Brain pericyte (primary cell): ENCODE measurements around the gene C18orf32.
"Not testable (repeated sequence)": the region's sequence is repeated elsewhere in the genome, so short reads cannot be mapped to it uniquely, and the experiment has no call there.

Source experiments
- DNase-seq: peaks from one replicate; pipeline ENCODE4 v3.0.0-alpha.2; 2012; ENCODE audit warnings: low read depth, low spot score

The C18orf32 gene

DNA sequence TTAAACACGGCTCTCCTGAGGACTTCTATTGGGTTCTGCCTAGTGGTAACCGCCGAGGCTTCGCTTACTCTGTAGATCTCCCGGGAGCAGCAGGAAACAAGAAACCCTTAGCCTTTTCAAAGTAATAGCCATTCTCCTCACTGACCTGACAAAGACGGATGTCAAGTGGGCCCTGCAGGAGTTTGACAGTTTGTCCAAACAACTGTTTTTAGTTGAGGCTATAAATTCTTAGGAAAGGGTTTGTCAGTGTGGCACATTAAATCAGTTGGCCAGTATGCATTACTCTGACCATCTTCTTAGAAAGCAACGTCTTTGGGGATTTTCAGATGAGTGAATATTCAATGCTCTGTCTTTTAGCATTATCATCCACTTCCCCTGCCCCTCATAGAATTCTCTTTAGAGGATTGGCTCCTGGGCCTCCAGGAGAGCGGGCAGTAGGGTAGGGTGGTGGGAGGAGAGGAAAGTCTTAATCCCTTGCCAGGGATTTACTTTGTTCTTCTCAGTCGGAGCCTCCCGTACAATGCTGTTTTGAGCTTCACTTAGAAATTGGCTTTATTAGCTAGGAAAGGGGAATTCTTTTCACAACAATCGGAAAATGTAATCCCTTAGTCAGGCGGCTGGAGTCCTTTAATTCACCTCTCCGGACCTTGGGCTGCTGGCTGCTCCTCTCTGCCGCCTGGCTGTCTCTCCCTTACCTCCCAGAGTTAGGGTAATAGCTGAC is 13.3 kb upstream of the C18orf32 start:
- DNase-seq = no peak

DNA sequence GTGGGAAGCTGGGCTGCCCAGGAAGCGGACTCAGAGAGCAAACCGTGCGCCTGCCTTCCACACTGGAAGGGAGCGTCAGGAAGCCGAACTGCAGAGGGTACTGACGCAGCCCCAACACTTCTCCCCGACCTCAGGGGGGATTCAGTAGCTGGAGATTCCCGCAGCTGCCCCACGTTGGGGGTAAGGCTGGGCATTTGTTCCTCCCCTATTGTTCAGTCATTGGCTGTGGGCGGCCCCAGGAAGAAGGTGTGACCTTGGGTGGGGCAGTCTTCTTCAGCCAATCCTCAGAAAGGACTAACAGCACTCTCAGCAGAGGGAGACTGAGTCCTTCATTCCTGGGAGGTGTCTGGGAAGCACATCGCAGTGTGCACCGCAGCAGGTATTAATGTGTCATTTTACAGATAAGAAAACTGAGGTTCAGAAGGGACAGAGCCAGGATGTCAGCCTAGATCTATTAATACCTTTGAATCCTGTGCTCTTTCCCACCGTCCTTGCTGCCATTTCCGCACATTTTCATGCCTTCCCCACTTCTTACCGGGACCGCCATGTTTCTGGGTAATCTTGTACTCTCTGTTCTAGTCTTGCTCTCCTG is 12.1 kb upstream of the C18orf32 start:
- no peak for DNase-seq

DNA sequence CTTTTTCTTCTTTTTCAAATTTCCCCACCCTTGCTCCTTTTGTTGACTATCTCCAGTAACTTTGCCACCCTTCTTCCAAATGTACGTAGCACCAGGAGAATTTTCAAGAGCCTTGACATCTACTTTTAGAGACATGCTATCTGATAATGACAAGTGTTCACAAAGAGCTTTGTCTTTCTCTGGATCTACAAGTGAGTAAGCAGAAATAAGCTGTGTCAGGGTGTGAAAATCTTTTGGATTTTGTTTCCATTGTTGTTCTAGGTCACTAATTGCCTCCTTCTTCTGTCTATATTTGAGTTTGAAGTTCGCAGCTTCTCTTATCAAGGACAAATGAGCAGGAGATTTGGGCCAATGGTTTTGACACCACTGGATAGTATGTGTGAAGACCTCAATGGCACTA is 8.4 kb upstream of the C18orf32 start:
- no peak for DNase-seq

DNA sequence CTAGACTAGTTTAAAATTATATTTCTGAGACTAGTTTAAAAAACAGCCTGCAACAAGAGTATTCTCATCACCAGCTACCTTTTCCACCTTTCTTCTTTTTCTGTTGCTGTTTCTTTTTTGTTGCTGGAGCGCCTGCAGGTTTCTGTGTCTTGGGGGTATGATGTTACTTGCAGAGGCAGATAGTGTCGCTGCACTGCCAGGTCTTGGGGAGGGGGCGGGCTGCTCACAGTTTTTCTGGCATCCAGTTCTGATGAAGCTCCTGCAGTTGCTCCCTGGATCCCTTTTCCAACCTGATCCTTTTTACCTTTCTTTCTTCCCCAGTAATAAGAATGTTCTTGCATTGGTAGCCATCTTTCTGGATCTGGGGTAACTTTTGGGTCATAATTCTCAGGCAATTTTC is 8.0 kb upstream of the C18orf32 start:
- DNase-seq = no peak

DNA sequence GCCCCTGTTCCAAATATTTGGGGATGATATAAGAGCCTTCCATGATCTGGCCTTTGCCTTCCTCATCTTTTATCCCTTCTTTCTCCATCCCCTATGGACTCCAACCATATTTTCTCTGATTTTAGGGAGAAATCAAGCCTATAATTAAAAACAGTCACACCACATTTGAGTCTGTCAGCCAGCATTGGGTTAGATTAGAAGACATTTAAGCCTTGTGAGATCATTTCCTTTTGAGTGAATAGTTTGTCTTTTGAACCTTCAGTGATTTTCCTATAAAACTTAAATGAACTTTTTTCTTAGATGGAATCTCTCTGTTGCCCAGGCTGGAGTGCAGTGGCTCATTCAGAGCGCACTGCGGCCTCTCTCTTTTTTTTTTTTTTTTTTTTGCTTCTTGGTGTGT is 7.6 kb upstream of the C18orf32 start:
- no peak for DNase-seq

DNA sequence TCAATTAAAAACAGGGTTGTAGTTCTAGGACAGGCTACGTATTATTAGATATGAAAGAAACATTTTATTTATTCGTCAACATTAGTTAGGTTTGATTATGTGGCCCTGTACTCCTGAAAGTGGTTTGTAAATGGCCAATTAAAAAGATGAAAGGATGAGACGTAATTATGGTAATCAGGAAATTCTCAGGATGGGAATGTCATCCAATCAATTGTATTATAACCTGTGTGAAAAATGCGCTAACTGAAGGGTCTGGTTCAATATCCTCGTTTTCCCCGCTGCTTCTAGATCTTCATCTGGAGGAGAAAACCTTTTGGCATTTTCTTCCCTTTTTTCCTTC is 5.6 kb upstream of the C18orf32 start:
- DNase-seq = no peak

DNA sequence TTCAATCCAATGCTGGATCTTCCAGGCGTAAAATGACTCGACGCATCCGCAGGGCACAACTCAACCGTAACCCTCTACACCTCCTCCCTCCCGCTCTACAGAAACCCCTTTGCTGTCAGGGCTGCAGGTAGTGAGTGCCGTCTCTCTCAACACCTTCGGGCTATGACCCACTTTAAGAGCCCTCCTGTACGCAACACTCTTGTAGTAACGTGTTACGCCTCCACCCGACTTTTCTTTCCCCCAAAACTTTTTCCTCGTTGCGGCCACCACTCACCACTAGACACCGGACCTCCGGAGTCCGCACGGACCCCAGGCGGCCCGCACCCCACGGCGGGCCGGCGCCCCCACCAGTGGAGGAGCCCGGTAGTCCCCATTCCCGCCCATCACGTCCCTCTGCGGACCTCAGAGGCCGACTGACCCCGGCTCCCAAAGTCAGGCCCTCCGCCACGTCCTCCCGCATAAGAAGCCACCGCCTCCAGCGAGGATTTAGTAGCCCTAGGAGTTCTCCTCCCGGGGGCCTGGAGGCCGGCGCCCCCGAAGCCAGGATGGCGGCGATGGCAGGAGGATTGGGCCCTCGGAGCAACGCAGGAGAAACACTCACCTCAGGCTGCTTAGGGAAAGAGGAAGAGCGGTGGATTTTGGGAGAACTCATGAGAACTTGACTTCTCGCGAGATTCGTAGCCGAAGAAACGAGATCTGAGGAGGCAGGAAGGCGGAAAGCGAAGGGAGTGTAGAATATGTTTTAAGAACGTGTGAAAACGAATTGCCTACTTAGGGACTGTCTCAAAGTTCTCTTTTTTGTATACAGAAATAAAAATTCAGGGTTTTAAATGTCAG is 5.0 kb upstream of the C18orf32 start, which contains the start of gene RPL17:
TSS of gene RPL17 (minus strand) at position 609 of the 837 bp plus-strand sequence.
- DNase-seq = peak; percentile 98

DNA sequence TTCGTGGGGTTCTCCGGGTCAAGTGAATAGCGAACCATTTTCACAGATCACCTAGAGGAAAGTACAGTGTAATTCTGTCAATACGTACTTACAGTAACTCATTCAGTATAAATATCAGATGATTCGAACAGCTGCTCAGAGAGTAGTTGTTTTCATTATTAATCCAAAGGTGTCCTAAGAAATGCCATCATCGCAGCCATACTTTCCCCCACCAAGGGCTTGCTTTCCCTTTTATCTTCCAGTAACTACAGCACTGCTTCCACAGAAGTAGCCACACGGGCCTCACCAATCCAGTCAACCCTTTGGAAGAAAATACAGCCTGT is 4.5 kb upstream of the C18orf32 start:
- DNase-seq = no peak

DNA sequence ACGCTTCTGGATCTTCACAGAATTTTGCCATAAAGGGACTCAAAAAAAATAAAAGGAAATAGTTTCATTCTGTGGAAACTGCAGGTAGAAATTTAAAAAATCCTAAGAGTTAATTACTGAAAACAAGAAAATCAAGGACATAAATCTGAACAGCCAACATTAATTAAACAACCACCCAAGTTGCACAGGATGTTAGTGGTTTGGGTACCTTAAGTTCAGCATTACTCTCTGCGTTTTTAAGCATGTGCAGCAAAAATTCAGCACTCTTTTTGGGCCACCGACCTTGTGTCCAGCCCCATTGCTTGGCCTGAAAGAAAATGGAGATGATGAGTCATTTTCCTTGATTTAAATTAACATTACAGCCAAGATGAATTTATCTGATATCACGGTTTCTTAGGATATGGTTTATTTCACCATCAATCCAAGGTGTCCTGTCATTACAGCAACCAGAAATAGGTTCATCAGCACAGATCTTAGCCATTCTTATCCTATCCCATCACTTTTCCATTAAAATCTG is 3.3 kb upstream of the C18orf32 start:
- no peak for DNase-seq

DNA sequence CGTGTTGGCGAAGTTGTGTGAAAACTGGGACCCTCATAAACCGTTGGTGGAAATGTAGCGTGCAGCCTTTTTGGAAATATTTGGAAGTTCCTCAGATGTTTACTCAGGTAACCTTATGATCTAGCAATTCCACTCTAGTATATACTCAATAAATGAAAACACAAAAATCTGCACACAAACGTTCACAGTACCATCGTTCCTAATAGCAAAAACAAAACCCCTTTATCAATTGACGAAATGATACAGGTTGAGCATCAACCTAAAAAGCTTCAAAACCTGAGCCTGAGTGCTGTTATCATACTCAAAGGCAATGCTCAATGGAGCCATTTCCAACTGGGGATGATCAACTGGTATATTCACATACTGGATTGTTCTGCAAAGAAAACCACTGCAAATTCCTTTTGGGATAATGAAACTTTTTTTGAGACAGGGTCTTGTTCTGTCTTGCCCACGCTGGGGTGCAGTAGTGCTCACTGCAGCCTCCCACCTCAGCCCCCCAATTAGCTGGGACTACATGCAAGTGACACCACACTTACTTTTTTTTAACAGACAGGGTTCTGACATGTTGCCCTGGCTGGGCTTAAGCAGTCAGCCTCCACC is 777 bp upstream of the C18orf32 start:
- no peak for DNase-seq

DNA sequence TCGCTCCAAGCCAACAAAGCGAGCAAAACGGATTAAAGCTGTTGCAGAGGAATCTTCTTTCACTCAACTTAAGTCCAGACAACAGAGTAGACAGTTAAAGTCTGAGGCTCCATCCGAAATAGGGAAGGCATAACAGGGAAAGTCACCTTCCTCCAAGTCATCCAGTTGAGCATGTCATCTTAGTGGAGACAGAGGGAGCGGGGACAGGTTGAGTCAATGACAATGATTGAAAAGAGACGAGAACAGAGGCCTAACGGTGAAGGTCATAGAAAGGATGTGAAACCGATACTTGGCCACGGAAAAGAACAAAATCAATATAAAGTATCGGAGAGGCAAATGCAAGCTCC is 455 bp downstream of the C18orf32 start:
- no peak for DNase-seq

DNA sequence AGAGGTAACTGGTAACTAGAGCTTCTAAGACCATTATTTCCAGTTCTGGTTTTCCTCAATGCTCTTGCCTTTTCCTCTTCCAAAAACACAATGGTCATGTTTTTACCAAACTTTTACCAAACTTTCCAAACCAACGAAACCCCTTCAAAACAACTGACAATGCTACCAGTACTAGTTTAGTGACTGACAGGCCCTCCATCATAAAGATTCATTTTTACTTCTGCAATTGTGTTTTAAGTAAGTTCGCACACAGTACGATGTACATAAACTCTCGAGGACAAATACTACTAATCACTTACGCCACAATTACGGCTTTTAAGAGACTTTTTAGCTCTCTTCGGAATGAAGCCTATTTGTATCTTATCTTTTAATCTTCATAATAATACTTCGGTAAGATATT is 900 bp downstream of the C18orf32 start:
- no peak for DNase-seq

DNA sequence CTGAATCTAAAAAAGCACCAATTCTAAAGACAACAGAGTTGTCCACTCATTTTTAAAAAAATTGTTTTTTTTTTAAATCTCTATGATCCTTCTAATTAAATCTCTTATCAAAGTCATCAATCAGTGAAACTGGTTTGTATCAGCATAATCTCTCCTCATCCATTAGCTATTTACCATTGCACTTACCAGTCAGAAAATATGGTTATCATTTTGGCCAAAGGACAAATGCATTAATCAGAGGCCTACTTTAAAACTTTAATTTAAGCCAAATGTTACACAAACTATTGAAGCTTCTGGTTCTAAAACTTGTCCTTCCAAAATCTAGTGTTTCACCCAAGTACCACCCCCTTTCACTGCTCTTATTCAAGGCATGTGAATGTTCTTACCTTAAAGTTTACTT is 3.8 kb downstream of the C18orf32 start:
- no peak for DNase-seq

DNA sequence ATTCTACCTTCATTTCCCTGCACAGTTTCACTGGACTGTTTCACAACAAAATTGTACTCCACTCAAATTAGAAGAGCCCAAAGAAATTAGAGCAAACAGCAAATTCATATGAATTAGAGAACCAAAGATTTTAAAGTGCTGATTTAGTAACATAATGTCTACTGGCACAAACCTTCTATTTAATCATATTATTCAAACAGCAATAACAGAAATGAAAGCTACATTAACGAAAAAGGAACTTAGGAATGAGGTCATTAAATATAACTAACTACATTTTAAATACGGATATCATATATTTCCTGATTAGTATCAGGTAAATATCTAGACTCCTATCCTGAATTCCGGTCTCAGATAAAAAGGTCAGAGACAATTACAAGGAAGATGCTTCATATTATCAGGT is 5.1 kb downstream of the C18orf32 start:
- no peak for DNase-seq

DNA sequence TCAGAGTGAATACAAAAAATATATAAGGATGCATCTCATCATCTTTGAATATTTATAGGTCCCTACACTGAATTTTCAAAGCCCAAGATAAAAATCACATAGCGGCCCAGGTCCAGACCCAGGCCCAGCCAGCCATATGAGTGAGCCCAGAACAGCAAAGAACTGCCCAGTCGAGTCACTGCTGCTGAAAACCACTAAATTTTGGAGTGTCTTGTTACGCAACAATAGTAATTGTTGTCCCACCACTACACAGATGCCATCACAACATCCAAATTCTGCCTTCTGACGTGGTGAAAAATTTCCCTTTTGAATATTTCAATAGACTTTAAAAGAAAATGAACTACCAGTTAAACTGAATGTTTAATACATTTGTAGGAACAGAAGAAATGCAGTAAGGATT is 5.7 kb downstream of the C18orf32 start:
- no peak for DNase-seq

DNA sequence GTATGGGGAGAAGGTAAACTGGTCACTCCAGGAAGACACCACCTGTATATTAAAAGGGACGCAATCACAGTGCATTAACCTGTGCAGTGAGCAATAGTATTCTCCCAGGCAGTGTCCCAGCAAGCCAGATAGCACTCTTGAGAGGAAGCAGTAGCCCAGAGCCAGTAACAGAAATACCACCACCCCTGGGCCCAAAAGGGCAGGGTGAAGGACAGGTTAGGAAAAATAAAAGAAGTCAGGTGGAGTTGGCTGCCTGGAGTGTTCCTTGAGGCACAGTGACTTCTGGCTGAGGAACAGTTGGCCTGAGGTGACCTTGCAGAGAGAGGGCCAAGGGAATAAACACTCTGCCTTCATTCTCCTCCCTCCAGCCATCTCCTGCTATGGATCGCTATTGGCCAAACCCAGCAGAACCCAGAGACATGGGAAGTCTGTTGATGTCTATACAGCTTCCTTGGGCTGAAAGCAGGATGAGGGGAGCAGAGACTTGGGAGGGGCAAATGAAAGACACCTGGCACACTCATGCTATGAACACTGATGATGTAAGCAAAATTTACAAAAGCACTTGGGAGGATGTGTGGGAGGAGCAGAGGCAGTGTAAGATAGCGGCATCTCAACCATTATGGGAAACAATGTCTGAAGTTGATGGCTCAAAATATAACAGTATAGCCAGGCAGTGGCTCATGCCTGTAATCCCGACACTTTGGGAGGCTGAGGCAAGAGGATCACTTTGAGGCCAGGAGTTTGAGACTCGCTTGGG is 7.5 kb downstream of the C18orf32 start:
- no peak for DNase-seq

DNA sequence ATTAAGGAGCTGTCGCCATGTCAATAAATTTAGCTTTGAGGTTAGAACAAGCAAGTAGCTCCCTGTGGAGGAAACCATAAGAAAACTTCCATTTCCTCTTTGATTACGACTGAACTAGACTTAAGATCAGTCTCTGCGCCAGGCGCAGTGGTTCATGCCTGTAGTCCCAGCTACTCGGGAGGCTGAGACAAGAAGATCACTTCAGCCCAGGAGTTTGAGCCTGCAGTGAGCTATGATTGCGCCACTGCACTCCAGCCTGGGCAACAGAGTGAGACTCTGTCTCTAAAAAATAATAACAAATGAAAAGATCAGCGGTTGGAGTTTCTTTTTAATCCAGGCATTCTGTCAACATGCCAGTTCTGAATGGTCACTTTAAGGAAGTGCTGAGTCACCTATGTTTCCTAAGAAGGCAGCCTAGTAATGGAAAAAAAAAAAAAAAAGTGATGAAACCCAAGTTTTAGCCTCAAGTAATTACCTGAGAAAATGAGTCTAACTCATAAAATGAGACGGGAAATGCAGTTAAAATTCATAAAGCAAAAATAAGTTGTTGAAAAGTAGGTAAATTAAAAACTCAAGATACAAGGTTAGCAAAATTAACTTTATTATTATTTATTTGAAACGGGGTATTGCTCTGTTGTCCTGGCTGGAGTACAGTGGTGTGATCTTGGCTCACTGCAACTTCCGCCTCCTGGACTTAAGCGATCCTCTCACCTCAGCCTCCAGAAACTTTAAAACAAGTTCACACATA is 10.2 kb downstream of the C18orf32 start:
- no peak for DNase-seq

DNA sequence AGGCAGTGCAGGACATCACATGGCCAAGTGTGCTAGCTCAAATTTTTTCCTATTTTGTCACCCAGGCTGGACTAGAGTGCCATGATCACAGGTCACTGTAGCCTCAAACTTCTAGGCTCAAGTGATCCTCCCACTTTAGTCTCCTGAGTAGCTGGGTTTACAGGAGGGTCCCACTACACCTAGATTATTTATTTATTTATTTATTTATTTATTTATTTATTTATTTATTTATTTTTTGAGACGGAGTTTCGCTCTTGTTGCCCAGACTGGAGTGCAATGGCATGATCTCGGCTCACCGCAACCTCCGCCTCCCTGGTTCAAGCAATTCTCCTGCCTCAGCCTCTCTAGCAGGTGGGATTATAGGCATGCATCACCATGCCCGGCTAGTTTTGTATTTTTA is 12.1 kb downstream of the C18orf32 start:
- DNase-seq = not testable (repeated sequence)

DNA sequence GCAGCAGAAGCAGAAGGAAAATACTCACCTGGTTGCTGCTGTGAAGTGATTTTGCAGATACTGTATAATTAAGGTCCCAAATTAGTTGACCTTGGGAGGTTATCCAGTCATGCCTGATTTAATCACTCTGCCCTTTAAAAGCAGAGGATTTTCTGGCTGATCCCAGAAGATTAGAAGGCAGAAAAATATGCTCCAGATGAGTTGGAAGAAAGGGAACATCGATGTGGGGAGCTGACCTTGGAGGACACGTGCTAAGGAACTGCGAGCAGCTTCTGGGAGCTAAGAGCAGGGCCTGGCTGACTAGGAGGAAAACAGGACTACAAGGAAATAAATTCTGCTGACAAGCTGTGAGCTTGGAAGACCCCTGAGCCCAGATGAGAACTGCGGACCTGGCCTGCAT is 13.3 kb downstream of the C18orf32 start:
- DNase-seq = no peak

DNA sequence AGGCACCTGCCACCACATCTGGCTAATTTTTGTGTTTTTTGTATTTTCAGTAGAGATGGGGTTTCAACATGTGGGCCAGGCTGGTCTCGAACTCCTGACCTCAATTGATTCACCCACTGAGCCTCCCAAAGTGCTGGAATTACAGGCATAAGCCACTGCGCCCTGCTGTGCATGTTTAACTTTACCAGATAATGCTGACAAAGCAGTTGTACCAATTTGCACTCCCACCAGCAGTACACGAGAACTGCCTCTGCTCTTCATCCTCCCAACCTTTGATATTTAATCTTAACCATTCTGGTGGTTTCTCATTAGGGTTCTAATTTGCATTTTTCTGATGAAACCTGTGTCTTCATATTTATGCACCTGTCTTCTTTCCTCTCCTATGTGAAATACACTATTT is 14.6 kb downstream of the C18orf32 start:
- no peak for DNase-seq

DNA sequence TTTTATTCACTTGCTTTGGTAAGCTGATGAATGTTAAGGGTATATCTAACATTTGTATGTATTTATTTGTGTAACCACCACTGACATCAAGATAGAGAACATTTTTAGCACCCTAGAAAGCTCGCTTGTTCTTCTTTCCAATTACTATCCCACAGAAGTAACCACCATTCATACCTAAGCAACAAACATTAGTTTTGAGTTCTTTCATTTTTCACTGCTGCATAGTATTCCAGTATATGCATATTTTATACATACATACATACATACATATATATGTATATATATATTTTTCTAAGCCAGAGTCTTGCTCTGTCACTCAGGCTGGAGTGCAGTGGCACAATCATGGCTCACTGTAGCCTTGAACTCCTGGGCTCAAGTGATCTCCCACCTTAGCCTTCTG is 15.5 kb downstream of the C18orf32 start:
- no peak for DNase-seq
